ENCODE measurements around the gene RNF214. TPM values are rescaled to one million over a fixed set of nuclear protein-coding genes. Genes with fewer than 3 reads are reported as not detected.
"Not testable (repeated sequence)": the region's sequence is repeated elsewhere in the genome, so short reads cannot be mapped to it uniquely, and the experiment has no call there.

RNF214 gene
- total RNA-seq, 3 donors from 2014 or later = 12.3 to 13.3 (median 12.5) TPM

DNA sequence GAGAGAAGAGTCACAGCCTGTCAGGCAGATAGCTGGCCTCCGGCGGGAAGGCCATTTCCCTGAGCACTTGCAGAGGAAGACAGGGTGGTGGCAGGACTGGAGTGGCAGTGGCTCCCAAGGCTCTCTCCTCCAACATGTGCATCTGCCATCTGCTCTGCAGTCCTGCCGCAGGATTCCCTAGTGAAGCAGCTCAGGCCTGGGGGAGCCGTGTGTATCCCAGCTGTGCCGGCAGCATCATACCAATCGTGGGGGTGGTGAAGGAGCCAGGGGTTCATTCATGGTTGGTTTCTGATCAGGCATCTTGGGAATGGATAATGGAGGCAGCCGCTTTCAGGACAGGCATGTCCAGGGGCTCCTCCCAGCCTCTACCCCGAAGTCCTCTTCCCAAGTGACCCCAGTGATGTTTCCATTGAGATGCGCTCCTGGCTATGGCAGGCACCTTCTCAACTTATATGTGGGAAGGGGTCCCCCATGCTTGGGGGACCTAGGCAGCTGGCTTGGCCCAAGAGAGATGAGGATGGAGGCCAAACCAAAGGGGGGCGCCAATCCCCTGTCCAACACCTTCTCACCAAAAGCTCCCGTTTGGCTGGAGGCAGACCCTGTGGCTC, 27.2 kb upstream of the RNF214 start:
- Histone ChIP-seq H3K27ac (peak overlapping the region; percentile 94 to 98), H3K36me3 (no peaks in the 10 kb centered on the region), H3K4me3 (peak overlapping the region in 1 of 3 donors; percentile 57), H3K4me1 (no peaks in the 10 kb centered on the region), H3K9me3 (no peaks in the 10 kb centered on the region), H3K27me3 (no peaks in the 10 kb centered on the region)
- intact Hi-C loops (cut with DNase I; ENCODE audit: low total_unique reads) = no loop called here
- TF ChIP-seq POLR2AphosphoS5 (IDR thresholded peaks at IDR 0.05) = peak; percentile 17 to 56 (median 24)
- TF ChIP-seq POLR2A (IDR thresholded peaks at IDR 0.05) = no peak
- no peak for TF ChIP-seq CTCF (IDR thresholded peaks at IDR 0.05)
- peak in 1 of 2 donors; percentile 43 for DNase-seq (ENCODE audit: low spot score in 2 of 2)

- H3K27ac ChIP-seq = peak overlapping the region in 1 of 2 donors; percentile 68
- H3K4me1 ChIP-seq; H3K36me3 ChIP-seq; intact Hi-C loops (cut with DNase I; ENCODE audit: low total_unique reads); H3K27me3 ChIP-seq; H3K9me3 ChIP-seq; H3K4me3 ChIP-seq: not testable (repeated sequence)
- peak in 1 of 2 donors; percentile 46 for DNase-seq (ENCODE audit: low spot score in 2 of 2)
These were observed 26.4 kb upstream of the RNF214 start for GRCh38 chr11:117206111-117206510.

- H3K36me3 ChIP-seq; intact Hi-C loops (cut with DNase I; ENCODE audit: low total_unique reads); H3K4me3 ChIP-seq; H3K4me1 ChIP-seq; H3K9me3 ChIP-seq; H3K27me3 ChIP-seq; DNase-seq (ENCODE audit: low spot score in 2 of 2); H3K27ac ChIP-seq: not testable (repeated sequence)
These were observed 25.6 kb upstream of the RNF214 start for GRCh38 chr11:117206859-117207258.

- H3K4me1 ChIP-seq; H3K4me3 ChIP-seq; H3K27ac ChIP-seq; H3K27me3 ChIP-seq; intact Hi-C loops (cut with DNase I; ENCODE audit: low total_unique reads); H3K9me3 ChIP-seq; DNase-seq (ENCODE audit: low spot score in 2 of 2); H3K36me3 ChIP-seq: not testable (repeated sequence)
These were observed 25.0 kb upstream of the RNF214 start for GRCh38 chr11:117207481-117207880.

GRCh38 chr11:117208710-117209109, 23.8 kb upstream of the RNF214 start:
- DNase-seq (ENCODE audit: low spot score in 2 of 2); intact Hi-C loops (cut with DNase I; ENCODE audit: low total_unique reads); H3K9me3 ChIP-seq; H3K4me3 ChIP-seq; H3K27me3 ChIP-seq; H3K27ac ChIP-seq; H3K36me3 ChIP-seq; H3K4me1 ChIP-seq: not testable (repeated sequence)
- peak; percentile 57 to 87 (median 74) for TF ChIP-seq POLR2AphosphoS5 (IDR thresholded peaks at IDR 0.05)

DNA sequence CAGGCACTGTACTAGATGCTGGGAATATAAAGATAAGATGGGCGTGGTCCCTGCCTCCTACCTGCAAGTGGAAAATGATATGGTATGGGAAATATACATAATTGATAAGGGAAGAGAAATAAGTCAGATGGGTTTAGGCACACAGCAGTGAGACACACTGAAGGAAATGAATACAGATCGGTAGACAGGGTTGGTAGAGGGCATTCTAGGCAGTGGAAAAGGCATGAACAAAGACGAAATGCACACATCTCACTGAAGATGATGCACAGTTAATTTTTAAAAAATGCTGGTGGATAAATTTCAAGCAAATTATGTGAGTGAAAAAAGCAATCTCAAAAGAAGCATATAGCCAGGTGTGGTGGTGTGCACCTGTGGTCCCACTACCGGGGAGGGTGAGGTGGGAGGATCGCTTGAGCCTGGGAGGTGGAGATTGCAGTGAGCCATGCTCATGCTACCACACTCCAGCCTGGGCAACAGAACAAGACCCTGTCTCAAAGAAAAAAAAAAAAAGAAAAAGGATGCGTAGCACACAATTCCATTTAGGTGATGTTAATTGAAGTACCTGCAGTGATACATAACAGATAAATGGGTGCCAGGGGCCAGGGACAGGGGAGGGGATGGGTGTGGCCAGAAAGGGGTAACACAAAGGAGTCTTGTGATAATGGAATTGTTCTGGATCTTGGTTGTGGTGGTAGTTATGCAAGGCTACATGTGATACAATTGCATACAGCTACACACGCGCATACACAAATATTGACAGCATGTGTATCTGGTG, 22.9 kb upstream of the RNF214 start:
- intact Hi-C loops (cut with DNase I; ENCODE audit: low total_unique reads); H3K9me3 ChIP-seq; H3K4me3 ChIP-seq; DNase-seq (ENCODE audit: low spot score in 2 of 2); H3K36me3 ChIP-seq; H3K27ac ChIP-seq; H3K4me1 ChIP-seq; H3K27me3 ChIP-seq: not testable (repeated sequence)
- TF ChIP-seq POLR2AphosphoS5 (IDR thresholded peaks at IDR 0.05) = peak; percentile 71 to 73 (median 73)

- H3K4me3 ChIP-seq = no peak overlapping the region
- no peaks in the 10 kb centered on the region for H3K9me3 ChIP-seq
- no peak for DNase-seq (ENCODE audit: low spot score in 2 of 2)
- intact Hi-C loops (cut with DNase I; ENCODE audit: low total_unique reads) = no loop called here
- no peaks in the 10 kb centered on the region for H3K36me3 ChIP-seq
- no peaks in the 10 kb centered on the region for H3K27me3 ChIP-seq
- H3K4me1 ChIP-seq = no peaks in the 10 kb centered on the region
- TF ChIP-seq POLR2AphosphoS5 (IDR thresholded peaks at IDR 0.05) (peak in 1 of 3 donors; percentile 3), POLR2A (IDR thresholded peaks at IDR 0.05) (no peak)
- no peak overlapping the region for H3K27ac ChIP-seq
These were observed 21.9 kb upstream of the RNF214 start for GRCh38 chr11:117210620-117211019.

- Histone ChIP-seq H3K9me3 (no peaks in the 10 kb centered on the region), H3K36me3 (no peaks in the 10 kb centered on the region), H3K27me3 (no peaks in the 10 kb centered on the region), H3K27ac (no peak overlapping the region), H3K4me1 (peaks cover 0 to 4% of the 10 kb centered on the region in 2 donors), H3K4me3 (no peak overlapping the region)
- intact Hi-C loops (cut with DNase I; ENCODE audit: low total_unique reads) = no loop called here
- TF ChIP-seq POLR2A (IDR thresholded peaks at IDR 0.05) (no peak), POLR2AphosphoS5 (IDR thresholded peaks at IDR 0.05) (no peak), CTCF (IDR thresholded peaks at IDR 0.05) (no peak)
- no peak for DNase-seq (ENCODE audit: low spot score in 2 of 2)
These were observed 19.6 kb upstream of the RNF214 start for GRCh38 chr11:117212697-117213355.
